Peyer's patch (tissue), 4 donors: ENCODE results near the gene PEF1.

Experiments used
- POLR2A ChIP-seq, 2 donors: fragments of 450-650 bp; IDR thresholded peaks; one replicate each; pipeline ENCODE4 v1.5.1; 2017; ENCODE audit warnings: antibody characterized with exemption in 2 of 2, mild to moderate bottlenecking in 2 of 2, moderate library complexity in 2 of 2
- TF ChIP-seq, protein P1 (sequence below), 6 experiments: fragments of 450-650 bp in 4 of 6; fragments of 200-600 bp in 2 of 6; sonication (generic) in 1 of 6; IDR thresholded peaks; one replicate each; pipeline ENCODE4 v1.5.1; 2017 to 2019; ENCODE audit warnings: antibody characterized with exemption in 6 of 6, mild to moderate bottlenecking in 3 of 6, moderate library complexity in 1 of 6

DNA sequence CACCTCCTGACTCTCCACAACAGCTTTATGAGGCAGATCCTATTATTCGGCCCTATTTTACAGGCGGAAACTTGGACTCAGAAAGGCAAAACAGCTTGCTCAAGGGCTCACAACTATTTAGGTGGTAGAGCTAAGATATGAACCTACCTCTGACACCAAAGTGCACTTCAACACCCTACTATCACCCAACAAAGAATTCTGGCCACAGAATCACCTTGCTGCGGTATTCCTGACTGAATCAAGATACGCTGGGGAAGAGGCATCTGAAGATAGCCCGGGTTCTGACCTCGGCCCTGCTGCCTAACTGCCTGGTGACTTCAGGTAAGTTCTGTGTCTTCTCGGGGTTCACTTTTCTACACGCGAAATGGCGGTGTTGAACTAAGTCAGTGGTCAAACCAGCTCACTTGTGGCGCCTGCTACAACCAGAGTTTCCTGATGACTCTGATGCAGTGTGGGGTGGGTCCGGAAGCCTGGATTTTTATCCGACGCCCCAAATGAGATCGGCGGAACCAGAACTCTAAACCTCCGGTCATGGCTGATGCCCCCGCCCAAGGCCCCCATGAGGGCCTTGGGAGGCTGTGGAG, 608 bp downstream of the PEF1 start:
- TF ChIP-seq, protein P1, sequence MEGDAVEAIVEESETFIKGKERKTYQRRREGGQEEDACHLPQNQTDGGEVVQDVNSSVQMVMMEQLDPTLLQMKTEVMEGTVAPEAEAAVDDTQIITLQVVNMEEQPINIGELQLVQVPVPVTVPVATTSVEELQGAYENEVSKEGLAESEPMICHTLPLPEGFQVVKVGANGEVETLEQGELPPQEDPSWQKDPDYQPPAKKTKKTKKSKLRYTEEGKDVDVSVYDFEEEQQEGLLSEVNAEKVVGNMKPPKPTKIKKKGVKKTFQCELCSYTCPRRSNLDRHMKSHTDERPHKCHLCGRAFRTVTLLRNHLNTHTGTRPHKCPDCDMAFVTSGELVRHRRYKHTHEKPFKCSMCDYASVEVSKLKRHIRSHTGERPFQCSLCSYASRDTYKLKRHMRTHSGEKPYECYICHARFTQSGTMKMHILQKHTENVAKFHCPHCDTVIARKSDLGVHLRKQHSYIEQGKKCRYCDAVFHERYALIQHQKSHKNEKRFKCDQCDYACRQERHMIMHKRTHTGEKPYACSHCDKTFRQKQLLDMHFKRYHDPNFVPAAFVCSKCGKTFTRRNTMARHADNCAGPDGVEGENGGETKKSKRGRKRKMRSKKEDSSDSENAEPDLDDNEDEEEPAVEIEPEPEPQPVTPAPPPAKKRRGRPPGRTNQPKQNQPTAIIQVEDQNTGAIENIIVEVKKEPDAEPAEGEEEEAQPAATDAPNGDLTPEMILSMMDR (IDR thresholded peaks at IDR 0.05) = no peak
- no peak for TF ChIP-seq POLR2A (IDR thresholded peaks at IDR 0.05)
